ENCODE measurements around the gene DNAJC1. TPM values are rescaled to one million over a fixed set of nuclear protein-coding genes. Genes with fewer than 3 reads are reported as not detected.

Gene DNAJC1
- 28.6 to 31.4 TPM (median 30.9 TPM) in 5 replicates for total RNA-seq (2022; extraction: Qiagen RNA extraction; ENCODE audit: low read depth)

GRCh38 chr10:22003177-22003963 is at the start of gene DNAJC1:
TSS of gene DNAJC1 (minus strand) at chr10:22003730. CDS start at chr10:22003434, 296 bp downstream.

Other genes starting within 250 kb of the DNAJC1 start
- gene EBLN1, start 214.3 kb upstream of the DNAJC1 start, total RNA-seq (2022; extraction: Qiagen RNA extraction; ENCODE audit: low read depth) = not detected in 5 replicates